GM19467 (cell line): ENCODE data around the gene ANXA11.
A peak's percentile ranks its signal among the peaks of the same experiment; 100 is the strongest.
"Not testable (repeated sequence)": the region's sequence is repeated elsewhere in the genome, so short reads cannot be mapped to it uniquely, and the experiment has no call there.

ENCODE experiments used
- ATAC-seq: cut with Tn5 transposase; IDR thresholded peaks from one replicate; pipeline ENCODE4 v1.9.1; 2021; ENCODE audit warnings: mild to moderate bottlenecking, moderate library complexity; ENCODE audit not compliant: unreplicated experiment

The ANXA11 gene

GRCh38 chr10:80149123-80149522 is 56.2 kb downstream of the ANXA11 start:
- no peak for ATAC-seq

GRCh38 chr10:80148166-80148805 is 57.1 kb downstream of the ANXA11 start:
- no peak for ATAC-seq

- ATAC-seq: no peak
These were observed 58.4 kb downstream of the ANXA11 start for GRCh38 chr10:80146918-80147317.

- ATAC-seq: not testable (repeated sequence)
These were observed 59.7 kb downstream of the ANXA11 start for GRCh38 chr10:80145406-80146308.

- peak; percentile 31 for ATAC-seq
These were observed 60.6 kb downstream of the ANXA11 start for GRCh38 chr10:80144696-80145131.

- ATAC-seq: peak; percentile 58
These were observed 61.2 kb downstream of the ANXA11 start for GRCh38 chr10:80144067-80144695.

GRCh38 chr10:80141696-80142460 is 63.5 kb downstream of the ANXA11 start:
- ATAC-seq: no peak

- ATAC-seq: no peak
These were observed 65.1 kb downstream of the ANXA11 start for GRCh38 chr10:80140251-80140650.

GRCh38 chr10:80139265-80139664 is 66.1 kb downstream of the ANXA11 start:
- no peak for ATAC-seq

GRCh38 chr10:80137920-80138319 is 67.4 kb downstream of the ANXA11 start:
- no peak for ATAC-seq

GRCh38 chr10:80137031-80137862 is 68.1 kb downstream of the ANXA11 start:
- no peak for ATAC-seq

GRCh38 chr10:80136134-80136571 is 69.2 kb downstream of the ANXA11 start:
- no peak for ATAC-seq

GRCh38 chr10:80133687-80134086 is 71.7 kb downstream of the ANXA11 start:
- ATAC-seq: not testable (repeated sequence)

- no peak for ATAC-seq
These were observed 72.1 kb downstream of the ANXA11 start for GRCh38 chr10:80133206-80133605.

- no peak for ATAC-seq
These were observed 72.8 kb downstream of the ANXA11 start, which contains the start of gene PLAC9 for GRCh38 chr10:80132299-80133139. TSS of gene PLAC9 (plus strand) at chr10:80132730. CDS start at chr10:80132763, 33 bp downstream.

- no peak for ATAC-seq
These were observed 73.8 kb downstream of the ANXA11 start for GRCh38 chr10:80131499-80131901.

GRCh38 chr10:80126876-80127275 is 78.5 kb downstream of the ANXA11 start:
- ATAC-seq: no peak

- ATAC-seq: no peak
These were observed 82.6 kb downstream of the ANXA11 start for GRCh38 chr10:80122746-80123145.
